H9 (cell line): ENCODE data around the gene CNRIP1. TPM values are rescaled to one million over a fixed set of nuclear protein-coding genes. Genes with fewer than 3 reads are reported as not detected.

Experiments used
- DNase-seq: peaks from one replicate; pipeline ENCODE4 v3.0.0-alpha.2; 2017
- H2AFZ ChIP-seq: one replicate; pipeline ENCODE4 v1.6.1; 2013; ENCODE audit warnings: mild to moderate bottlenecking, low read length, control low read depth, moderate library complexity
- H2AK5ac ChIP-seq: 2 replicates; pipeline ENCODE4 v1.6.1; 2013; ENCODE audit warnings: low read length, control low read depth, mixed read lengths; ENCODE audit not compliant: insufficient read length
- H2BK120ac ChIP-seq: one replicate; pipeline ENCODE4 v1.6.1; 2013; ENCODE audit warnings: low read depth, mild to moderate bottlenecking, low read length, control low read depth, inconsistent platforms; ENCODE audit not compliant: poor library complexity, severe bottlenecking
- H2BK12ac ChIP-seq: 2 replicates; pipeline ENCODE4 v1.6.1; 2013; ENCODE audit warnings: low read length, control low read depth, mixed read lengths, low read depth; ENCODE audit not compliant: insufficient read length
- H2BK15ac ChIP-seq: 2 replicates; pipeline ENCODE4 v1.6.1; 2013; ENCODE audit warnings: low read depth, low read length, control low read depth
- H2BK20ac ChIP-seq: one replicate; pipeline ENCODE4 v1.6.1; 2013; ENCODE audit warnings: low read depth, mild to moderate bottlenecking, low read length, control low read depth, inconsistent platforms; ENCODE audit not compliant: poor library complexity, severe bottlenecking
- H2BK5ac ChIP-seq: 2 replicates; pipeline ENCODE4 v1.6.1; 2013; ENCODE audit warnings: low read length, control low read depth, mixed read lengths; ENCODE audit not compliant: insufficient read length
- H3K14ac ChIP-seq: 2 replicates; pipeline ENCODE4 v1.6.1; 2013; ENCODE audit warnings: low read length, control low read depth; ENCODE audit not compliant: insufficient read depth
- H3K18ac ChIP-seq: 2 replicates; pipeline ENCODE4 v1.6.1; 2013; ENCODE audit warnings: low read depth, mild to moderate bottlenecking, mixed read lengths, low read length, control low read depth; ENCODE audit not compliant: insufficient read length
- H3K23ac ChIP-seq: 2 replicates; pipeline ENCODE4 v1.6.1; 2013; ENCODE audit warnings: low read length, control low read depth, mixed read lengths, low read depth; ENCODE audit not compliant: insufficient read length
- H3K23me2 ChIP-seq: 2 replicates; pipeline ENCODE4 v1.6.1; 2013; ENCODE audit warnings: low read depth, mild to moderate bottlenecking, mixed read lengths, low read length, control low read depth; ENCODE audit not compliant: insufficient read length, poor library complexity, severe bottlenecking
- H3K27ac ChIP-seq: 2 replicates; pipeline ENCODE4 v1.5.1; 2013; ENCODE audit warnings: low read length, control low read depth, mixed read lengths, low read depth; ENCODE audit not compliant: insufficient read length
- H3K27me3 ChIP-seq: 2 replicates; pipeline ENCODE4 v1.6.1; 2013; ENCODE audit warnings: low read length, control low read depth, inconsistent platforms; ENCODE audit not compliant: insufficient read depth
- H3K4ac ChIP-seq: 2 replicates; pipeline ENCODE4 v1.6.1; 2013; ENCODE audit warnings: low read depth, mild to moderate bottlenecking, control low read depth, inconsistent platforms, low read length, moderate library complexity
- H3K4me1 ChIP-seq: 2 replicates; pipeline ENCODE4 v1.6.1; 2013; ENCODE audit warnings: low read length, control low read depth, inconsistent platforms; ENCODE audit not compliant: insufficient read depth
- H3K4me2 ChIP-seq: 2 replicates; pipeline ENCODE4 v1.6.1; 2013; ENCODE audit warnings: low read length, control low read depth, mixed read lengths; ENCODE audit not compliant: insufficient read length, insufficient read depth
- H3K56ac ChIP-seq: 2 replicates; pipeline ENCODE4 v1.6.1; 2013; ENCODE audit warnings: low read depth, mild to moderate bottlenecking, mixed read lengths, low read length, control low read depth; ENCODE audit not compliant: insufficient read length
- H3K79me1 ChIP-seq: 2 replicates; pipeline ENCODE4 v1.6.1; 2013; ENCODE audit warnings: low read depth, mild to moderate bottlenecking, moderate library complexity, low read length, control low read depth, inconsistent platforms; ENCODE audit not compliant: insufficient read depth, poor library complexity, severe bottlenecking
- H3K79me2 ChIP-seq: 2 replicates; pipeline ENCODE4 v1.6.1; 2013; ENCODE audit warnings: low read length, control low read depth, inconsistent platforms; ENCODE audit not compliant: insufficient read depth
- H3K9ac ChIP-seq: 2 replicates; pipeline ENCODE4 v1.6.1; 2013; ENCODE audit warnings: low read length, control low read depth, mixed read lengths; ENCODE audit not compliant: insufficient read length; ENCODE audit errors: extremely low read depth
- H3K9me3 ChIP-seq: one replicate; pipeline ENCODE4 v1.6.1; 2013; ENCODE audit warnings: low read depth, low read length, inconsistent platforms; ENCODE audit not compliant: control insufficient read depth
- H3T11ph ChIP-seq: one replicate; pipeline ENCODE4 v1.6.1; 2013; ENCODE audit warnings: mild to moderate bottlenecking, low read length, control low read depth, inconsistent platforms
- H4K20me1 ChIP-seq: one replicate; pipeline ENCODE4 v1.6.1; 2013; ENCODE audit not compliant: control insufficient read depth, insufficient read length, insufficient read depth
- H4K5ac ChIP-seq: 2 replicates; pipeline ENCODE4 v1.6.1; 2013; ENCODE audit warnings: low read depth, mild to moderate bottlenecking, mixed read lengths, low read length, control low read depth; ENCODE audit not compliant: insufficient read length
- H4K8ac ChIP-seq: replicated peaks from 2 replicates; pipeline ENCODE4 v1.6.1; 2013; ENCODE audit warnings: low read length, control low read depth, mixed read lengths, low read depth; ENCODE audit not compliant: insufficient read length
- H4K91ac ChIP-seq: 2 replicates; pipeline ENCODE4 v1.6.1; 2013; ENCODE audit warnings: low read depth, mild to moderate bottlenecking, moderate library complexity, mixed read lengths, low read length, control low read depth; ENCODE audit not compliant: insufficient read length
- H3K27ac Mint-ChIP-seq, 3 experiments: 2 replicates in 2 of 3; 3 replicates in 1 of 3; pipeline ENCODE4 v1.8.0; 2020 to 2021; ENCODE audit warnings: mixed read lengths in 3 of 3, mild to moderate bottlenecking in 1 of 3, moderate library complexity in 1 of 3
- H3K27me3 Mint-ChIP-seq: 2 replicates; pipeline ENCODE4 v1.8.0; 2021; ENCODE audit warnings: low read depth, mild to moderate bottlenecking, moderate library complexity, mixed read lengths
- H3K36me3 Mint-ChIP-seq, 3 experiments: 2 replicates in 2 of 3; 3 replicates in 1 of 3; pipeline ENCODE4 v1.8.0; 2020 to 2021; ENCODE audit warnings: low read depth in 3 of 3, mixed read lengths in 3 of 3; ENCODE audit not compliant: insufficient read depth in 1 of 3
- H3K4me1 Mint-ChIP-seq, 2 experiments: 2 replicates each; pipeline ENCODE4 v1.8.0; 2020; ENCODE audit warnings: mixed read lengths in 2 of 2
- H3K4me3 Mint-ChIP-seq, 2 experiments: 2 replicates in 1 of 2; 3 replicates in 1 of 2; pipeline ENCODE4 v1.8.0; 2020 to 2021; ENCODE audit warnings: mild to moderate bottlenecking in 2 of 2, mixed read lengths in 2 of 2, moderate library complexity in 1 of 2
- H3K9me3 Mint-ChIP-seq, 2 experiments: 2 replicates in 1 of 2; 3 replicates in 1 of 2; pipeline ENCODE4 v1.8.0; 2020; ENCODE audit warnings: mild to moderate bottlenecking in 2 of 2, mixed read lengths in 2 of 2, moderate library complexity in 1 of 2
- WGBS: extraction: QIAGEN DNeasy Blood & Tissue Kit; methylation state at CpG from one replicate; pipeline ENCODE4 v1.1.7; 2013; ENCODE audit warnings: missing lambda C conversion rate, low lambda C conversion rate, mixed read lengths; ENCODE audit not compliant: insufficient read length; ENCODE audit errors: extremely low coverage; 5-methylcytosine and 5-hydroxymethylcytosine counted together
- total RNA-seq: library from RNA; stranded (reverse); gene quantifications from 2 replicates; pipeline ENCODE4 v1.2.1, GENCODE V29; 2021
- TF ChIP-seq, protein P1 (sequence below): fragments of 200-600 bp; sonication (generic); conservative IDR thresholded peaks from 3 replicates; pipeline ENCODE4 v1.8.0; 2021; ENCODE audit warnings: antibody characterized with exemption, mild to moderate bottlenecking

Gene CNRIP1
- total RNA-seq, 1 experiment from 2014 or later: 0.70 TPM

DNA sequence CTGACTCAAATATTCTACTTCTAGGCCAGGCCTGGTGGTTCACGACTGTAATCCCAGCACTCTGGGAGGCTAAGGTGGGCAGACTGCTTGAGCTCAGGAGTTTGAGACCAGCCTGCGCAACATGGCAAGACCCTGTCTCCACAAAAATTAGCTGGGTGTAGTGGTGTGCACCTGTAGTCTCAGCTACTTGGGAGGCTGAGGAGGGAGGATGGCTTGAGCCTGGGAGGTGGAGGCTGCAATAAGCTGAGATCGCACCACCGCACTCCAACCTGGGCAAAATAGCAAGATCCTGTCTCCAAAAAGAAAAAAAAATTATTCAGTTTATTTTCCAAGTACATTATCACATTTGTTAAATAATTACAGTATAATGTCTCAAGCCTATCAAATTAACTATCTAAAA lies 74.7 kb downstream of the CNRIP1 start:
- Histone ChIP-seq H4K91ac (no peak overlapping the region), H3K14ac (no peak overlapping the region), H3K23ac (no peak overlapping the region), H3K27me3 (no peaks in the 10 kb centered on the region), H3T11ph (no peak overlapping the region), H4K5ac (no peak overlapping the region), H3K9ac (no peak overlapping the region), H2BK120ac (no peak overlapping the region), H3K23me2 (no peaks in the 10 kb centered on the region), H3K4me1 (peaks cover 6% of the 10 kb centered on the region), H2BK12ac (no peak overlapping the region), H3K56ac (no peak overlapping the region), H2BK5ac (no peak overlapping the region), H3K9me3 (no peaks in the 10 kb centered on the region), H4K20me1 (no peaks in the 10 kb centered on the region), H3K4me2 (no peak overlapping the region), H2BK15ac (no peak overlapping the region), H2AFZ (no peak overlapping the region), H4K8ac (no peak overlapping the region), H3K18ac (no peak overlapping the region), H3K27ac (no peak overlapping the region), H3K79me2 (peaks cover 70% of the 10 kb centered on the region), H3K79me1 (peaks cover 3% of the 10 kb centered on the region), H3K4ac (no peak overlapping the region), H2BK20ac (no peak overlapping the region), H2AK5ac (no peak overlapping the region)
- no CpG with 5 or more reads among the region's 4 CpGs for WGBS
- Mint-ChIP-seq H3K27ac (no peak overlapping the region), H3K36me3 (no peaks in the 10 kb centered on the region; a peak in 1 of 7 replicates), H3K9me3 (no peaks in the 10 kb centered on the region), H3K27me3 (no peaks in the 10 kb centered on the region), H3K4me1 (peaks cover 19 to 20% of the 10 kb centered on the region in 2 experiments), H3K4me3 (no peak overlapping the region)
- TF ChIP-seq, protein P1, sequence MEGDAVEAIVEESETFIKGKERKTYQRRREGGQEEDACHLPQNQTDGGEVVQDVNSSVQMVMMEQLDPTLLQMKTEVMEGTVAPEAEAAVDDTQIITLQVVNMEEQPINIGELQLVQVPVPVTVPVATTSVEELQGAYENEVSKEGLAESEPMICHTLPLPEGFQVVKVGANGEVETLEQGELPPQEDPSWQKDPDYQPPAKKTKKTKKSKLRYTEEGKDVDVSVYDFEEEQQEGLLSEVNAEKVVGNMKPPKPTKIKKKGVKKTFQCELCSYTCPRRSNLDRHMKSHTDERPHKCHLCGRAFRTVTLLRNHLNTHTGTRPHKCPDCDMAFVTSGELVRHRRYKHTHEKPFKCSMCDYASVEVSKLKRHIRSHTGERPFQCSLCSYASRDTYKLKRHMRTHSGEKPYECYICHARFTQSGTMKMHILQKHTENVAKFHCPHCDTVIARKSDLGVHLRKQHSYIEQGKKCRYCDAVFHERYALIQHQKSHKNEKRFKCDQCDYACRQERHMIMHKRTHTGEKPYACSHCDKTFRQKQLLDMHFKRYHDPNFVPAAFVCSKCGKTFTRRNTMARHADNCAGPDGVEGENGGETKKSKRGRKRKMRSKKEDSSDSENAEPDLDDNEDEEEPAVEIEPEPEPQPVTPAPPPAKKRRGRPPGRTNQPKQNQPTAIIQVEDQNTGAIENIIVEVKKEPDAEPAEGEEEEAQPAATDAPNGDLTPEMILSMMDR: no peak
- no peak for DNase-seq
